ENCODE results near the gene B3GNT8.
"Not testable (repeated sequence)": the region's sequence is repeated elsewhere in the genome, so short reads cannot be mapped to it uniquely, and the experiment has no call there.

B3GNT8 gene

DNA sequence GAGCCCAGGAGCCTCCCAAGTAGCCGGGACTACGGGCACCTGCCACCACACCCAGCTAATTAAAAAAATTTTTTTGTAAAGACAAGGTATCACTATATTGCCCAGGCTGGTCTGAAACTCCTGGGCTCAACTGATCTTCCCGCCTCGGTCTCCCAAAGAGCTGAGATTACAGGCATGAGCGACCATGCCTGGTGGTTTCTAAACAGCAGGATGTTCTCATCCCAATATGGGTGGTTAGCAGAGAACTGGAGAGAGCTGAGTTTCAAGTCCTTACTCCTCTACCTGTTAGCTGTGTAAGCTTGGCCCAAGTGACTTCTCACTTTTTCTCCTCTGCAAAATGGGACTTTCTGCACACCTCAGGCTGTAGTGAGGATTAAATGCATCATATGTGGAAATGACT, 42.8 kb downstream of the B3GNT8 start:
- DNase-seq = no peak

DNA sequence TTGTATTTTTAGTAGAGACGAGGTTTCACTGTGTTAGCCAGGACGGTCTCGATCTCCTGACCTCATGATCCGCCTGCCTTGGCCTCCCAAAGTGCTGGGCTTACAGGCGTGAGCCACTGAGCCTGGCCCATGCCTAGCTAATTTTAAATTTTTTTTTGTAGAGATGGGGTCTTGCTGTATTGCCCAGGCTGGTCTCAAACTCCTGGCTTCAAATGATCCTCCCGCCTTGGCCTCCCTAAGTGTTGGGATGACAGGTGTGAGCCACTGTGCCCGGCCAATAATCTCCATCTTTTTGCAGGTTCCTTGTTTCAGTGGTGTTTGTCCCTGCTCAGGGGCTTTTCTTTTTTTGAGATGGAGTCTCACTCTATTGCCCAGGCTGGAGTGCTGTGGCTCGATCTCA, 45.6 kb downstream of the B3GNT8 start:
- DNase-seq = not testable (repeated sequence)

DNA sequence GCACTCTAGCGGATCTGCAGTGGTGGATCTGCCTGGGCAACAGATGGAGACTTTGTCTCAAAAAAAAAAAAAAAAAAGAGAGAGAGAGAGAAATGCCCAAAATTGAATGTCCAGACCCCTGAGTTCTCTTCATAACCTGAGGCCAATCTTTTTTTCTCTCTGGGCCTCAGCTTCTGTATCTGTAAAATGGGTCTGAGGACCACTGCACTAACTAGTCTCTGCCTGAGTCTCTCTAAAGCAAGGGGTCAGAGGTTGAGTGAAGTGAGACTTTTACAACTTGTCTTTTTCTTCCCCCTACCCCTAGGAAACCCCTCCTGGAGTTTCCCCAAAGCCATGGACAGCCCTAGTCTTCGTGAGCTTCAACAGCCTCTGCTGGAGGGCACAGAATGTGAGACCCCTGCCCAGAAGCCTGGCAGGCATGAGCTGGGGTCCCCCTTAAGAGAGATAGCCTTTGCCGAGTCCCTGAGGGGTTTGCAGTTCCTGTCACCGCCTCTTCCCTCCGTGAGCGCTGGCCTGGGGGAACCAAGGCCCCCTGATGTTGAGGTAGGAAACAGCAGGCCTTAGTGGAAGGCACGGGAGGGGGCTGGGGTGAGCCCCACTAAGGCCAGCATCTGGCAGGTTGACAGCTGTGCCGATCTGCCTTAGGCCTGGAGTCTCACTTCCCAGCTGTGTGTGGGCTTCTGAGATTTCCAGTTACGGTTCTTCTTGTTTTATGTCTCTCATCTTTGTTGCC, 49.0 kb downstream of the B3GNT8 start:
- DNase-seq = no peak

DNA sequence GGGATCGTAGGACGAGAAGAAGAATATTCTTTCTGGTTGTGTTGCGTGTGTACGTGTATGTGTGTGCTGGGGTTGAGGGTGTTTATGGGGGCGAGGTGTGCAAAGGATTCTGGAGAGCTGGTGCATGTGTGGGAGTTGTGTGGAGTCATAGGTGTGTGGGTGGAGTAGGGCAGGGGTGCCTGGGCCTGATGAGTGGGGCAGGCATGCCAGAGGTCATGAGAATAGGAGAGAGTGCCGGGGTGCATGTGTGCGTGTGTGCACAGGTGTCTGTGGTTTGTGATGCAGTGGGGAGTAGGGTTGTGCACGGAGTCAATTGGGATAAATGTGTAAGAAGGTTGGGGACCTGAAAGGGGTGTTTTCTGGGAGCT, 50.2 kb downstream of the B3GNT8 start:
- no peak for DNase-seq

DNA sequence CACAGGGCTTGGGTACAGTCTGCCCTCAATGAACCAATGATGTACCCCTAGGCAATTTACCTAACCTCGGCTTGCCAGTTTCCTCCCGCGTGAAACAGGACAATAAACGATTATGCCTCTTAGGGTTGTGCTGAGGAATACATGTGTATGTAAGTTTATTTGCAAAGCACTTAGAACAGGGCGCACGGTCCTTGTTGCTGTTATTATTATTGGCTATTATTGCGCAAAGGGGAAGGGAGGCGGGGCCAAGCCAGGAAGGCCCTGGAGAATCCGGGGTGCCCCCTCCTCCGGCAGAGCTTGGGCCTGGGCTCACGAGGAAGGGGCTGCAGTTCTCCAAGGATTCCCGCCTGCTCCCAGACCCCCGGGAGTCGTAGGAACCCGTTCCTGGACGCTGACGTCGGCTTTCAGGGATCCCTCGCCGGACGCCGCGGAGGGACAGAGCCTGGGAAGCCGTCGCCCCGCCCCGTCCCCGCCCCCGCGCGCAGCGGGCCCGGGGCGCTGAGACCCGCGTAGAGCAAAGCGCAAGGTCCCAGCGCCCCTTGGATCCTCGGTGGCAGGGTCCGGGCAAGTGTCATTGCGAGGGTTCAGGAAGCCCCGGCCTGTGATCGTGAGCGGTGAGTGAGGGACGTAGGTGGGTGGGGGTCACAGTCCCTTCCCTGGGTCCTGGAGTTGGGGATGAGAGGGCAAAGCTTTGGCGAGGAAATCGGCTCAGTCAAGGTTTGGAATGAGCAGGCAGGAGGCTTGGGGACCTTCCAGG, 50.8 kb downstream of the B3GNT8 start, which contains the start of gene TMEM91:
TSS of gene TMEM91 (plus strand) at position 293 of the 757 bp plus-strand sequence. CDS start 1,777 bp downstream, outside the sequence.
- DNase-seq = no peak

Measured in central memory CD4-positive, alpha-beta T cell (primary cell).